Caco-2 (cell line): ENCODE measurements around the gene CACNB2. TPM values are rescaled to one million over a fixed set of nuclear protein-coding genes. Genes with fewer than 3 reads are reported as not detected.

Experiments used
- BruUV-seq: library from RNA; stranded (reverse); fragments of 400-500 nt; replicated peaks from 2 replicates; lab custom pipeline; 2021; lab: Mats Ljungman, UMichigan
- CTCF ChIA-PET: fragments of 300-600 bp; sonication (Branson Sonifier 250); formaldehyde crosslinking; loops from one replicate; lab custom pipeline; 2022; ENCODE audit warnings: antibody characterized with exemption; lab: Charles Lee
- POLR2A ChIA-PET: fragments of 300-600 bp; sonication (Branson Sonifier 250); formaldehyde crosslinking; loops from one replicate; lab custom pipeline; 2022; ENCODE audit warnings: antibody characterized with exemption; lab: Charles Lee
- DNase-seq, 2 experiments: peaks; one replicate each; pipeline versions ENCODE4 v3.0.0 to v3.0.0-alpha.2; 2020 to 2022
- H3K27me3 ChIP-seq: replicated peaks from 2 replicates; pipeline ENCODE4 v1.6.0; 2011; ENCODE audit warnings: low read length; ENCODE audit not compliant: control insufficient read depth, insufficient read depth
- H3K36me3 ChIP-seq: 2 replicates; pipeline ENCODE4 v1.5.1; 2011; ENCODE audit warnings: low read length; ENCODE audit not compliant: control insufficient read depth, insufficient read depth
- H3K4me1 ChIP-seq: fragments of 250-450 bp; sonication (Bioruptor Pico); 2 replicates; pipeline ENCODE4 v1.5.1; 2020; ENCODE audit warnings: mild to moderate bottlenecking
- H3K4me3 ChIP-seq: 2 replicates; pipeline ENCODE4 v1.5.1; 2011; ENCODE audit warnings: low read depth, mild to moderate bottlenecking, control low read depth, low read length
- H3K9me3 ChIP-seq: fragments of 250-450 bp; sonication (Bioruptor Pico); 2 replicates; pipeline ENCODE4 v1.5.1; 2020; ENCODE audit warnings: mild to moderate bottlenecking, moderate library complexity
- H3K27ac Mint-ChIP-seq: one replicate; pipeline ENCODE4 v1.8.0; 2022; ENCODE audit warnings: mixed read lengths; ENCODE audit not compliant: unreplicated experiment
- H3K27me3 Mint-ChIP-seq: one replicate; pipeline ENCODE4 v1.8.0; 2022; ENCODE audit warnings: mixed read lengths; ENCODE audit not compliant: insufficient read depth, unreplicated experiment
- H3K36me3 Mint-ChIP-seq: one replicate; pipeline ENCODE4 v1.8.0; 2022; ENCODE audit warnings: mild to moderate bottlenecking, mixed read lengths; ENCODE audit not compliant: insufficient read depth, unreplicated experiment
- H3K4me1 Mint-ChIP-seq: one replicate; pipeline ENCODE4 v1.8.0; 2022; ENCODE audit warnings: low read depth, mixed read lengths; ENCODE audit not compliant: unreplicated experiment
- H3K4me3 Mint-ChIP-seq: one replicate; pipeline ENCODE4 v1.8.0; 2022; ENCODE audit warnings: mild to moderate bottlenecking, moderate library complexity, mixed read lengths; ENCODE audit not compliant: unreplicated experiment
- H3K9me3 Mint-ChIP-seq: one replicate; pipeline ENCODE4 v1.8.0; 2022; ENCODE audit warnings: mixed read lengths; ENCODE audit not compliant: unreplicated experiment
- CTCF ChIP-seq, 2 experiments: fragments of 200-600 bp in 1 of 2; IDR thresholded peaks; 1 replicate in 1 of 2; 2 replicates in 1 of 2; pipeline versions ENCODE4 v1.5.1 to v1.8.0; 2011 to 2022; ENCODE audit warnings: antibody characterized with exemption in 1 of 2, control low read depth in 1 of 2, inconsistent platforms in 1 of 2, low read depth in 1 of 2, low read length in 1 of 2, mild to moderate bottlenecking in 1 of 2, moderate library complexity in 1 of 2; ENCODE audit not compliant: insufficient read depth in 1 of 2, severe bottlenecking in 1 of 2, unreplicated experiment in 1 of 2
- intact Hi-C: fragments of 100-400 bp; cut with micrococcal nuclease; formaldehyde crosslinking; loops from one replicate; pipeline ENCODE4 v1.10.0; 2022; ENCODE audit not compliant: unreplicated experiment
- total RNA-seq: library from RNA; stranded (reverse); gene quantifications from 2 replicates; pipeline ENCODE4 v1.2.3, GENCODE V29; 2022

The CACNB2 gene
- total RNA-seq, 1 experiment from 2014 or later: 0.98 TPM

GRCh38 chr10:18217577-18217976, 77.4 kb downstream of the CACNB2 start:
- no peak for TF ChIP-seq CTCF (IDR thresholded peaks at IDR 0.05; ENCODE audit: insufficient read depth in 1 of 2, low read depth in 1 of 2, low read length in 1 of 2, severe bottlenecking in 1 of 2, unreplicated experiment in 1 of 2)
- POLR2A ChIA-PET: no interaction called here
- no peaks in the 10 kb centered on the region for H3K9me3 Mint-ChIP-seq
- no peaks in the 10 kb centered on the region for H3K4me1 ChIP-seq
- H3K4me1 Mint-ChIP-seq: no peaks in the 10 kb centered on the region
- no peak for DNase-seq
- BruUV-seq: no TSS peak
- H3K4me3 ChIP-seq: no peak overlapping the region
- CTCF ChIA-PET: no interaction called here
- H3K27me3 Mint-ChIP-seq: no peaks in the 10 kb centered on the region
- intact Hi-C loops: loop anchor here (5.0 kb wide), 2 partner anchors 215 to 480 kb away; no protein-coding TSS in a partner anchor
- no peaks in the 10 kb centered on the region for H3K36me3 ChIP-seq
- H3K36me3 Mint-ChIP-seq: no peaks in the 10 kb centered on the region
- H3K27me3 ChIP-seq: no peaks in the 10 kb centered on the region
- no peaks in the 10 kb centered on the region for H3K9me3 ChIP-seq
- no peak overlapping the region for H3K27ac Mint-ChIP-seq
- H3K4me3 Mint-ChIP-seq: no peak overlapping the region

DNA sequence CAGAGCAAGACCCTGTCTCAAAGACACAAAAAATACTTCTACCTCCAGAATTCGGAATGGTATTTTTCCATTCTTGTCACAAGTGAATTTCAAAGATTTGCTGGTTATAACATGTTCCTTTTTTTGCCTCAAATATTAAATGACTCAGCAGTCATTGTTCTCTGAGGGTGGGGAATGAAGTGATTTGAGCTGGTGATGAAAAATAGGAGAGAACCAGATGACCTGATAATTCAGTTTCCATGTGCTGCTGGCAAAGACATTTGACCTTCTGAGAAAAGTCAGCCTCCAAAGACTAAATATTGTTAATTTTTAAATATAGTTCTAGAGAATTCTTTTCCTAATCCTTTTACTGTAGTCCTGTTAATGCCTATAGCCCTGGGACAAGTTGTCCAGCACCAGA, 78.9 kb downstream of the CACNB2 start:
- Histone ChIP-seq H3K4me1 (no peaks in the 10 kb centered on the region), H3K36me3 (no peaks in the 10 kb centered on the region), H3K9me3 (no peaks in the 10 kb centered on the region), H3K4me3 (no peak overlapping the region), H3K27me3 (no peaks in the 10 kb centered on the region)
- intact Hi-C loops: loop anchor here (5.0 kb wide), 2 partner anchors 217 to 482 kb away; no protein-coding TSS in a partner anchor
- H3K4me1 Mint-ChIP-seq: no peaks in the 10 kb centered on the region
- no peak overlapping the region for H3K27ac Mint-ChIP-seq
- no peaks in the 10 kb centered on the region for H3K36me3 Mint-ChIP-seq
- no peaks in the 10 kb centered on the region for H3K9me3 Mint-ChIP-seq
- no TSS peak for BruUV-seq
- H3K27me3 Mint-ChIP-seq: no peaks in the 10 kb centered on the region
- H3K4me3 Mint-ChIP-seq: no peak overlapping the region
- DNase-seq: no peak
- TF ChIP-seq CTCF (IDR thresholded peaks at IDR 0.05; ENCODE audit: insufficient read depth in 1 of 2, low read depth in 1 of 2, low read length in 1 of 2, severe bottlenecking in 1 of 2, unreplicated experiment in 1 of 2): no peak
- CTCF ChIA-PET: no interaction called here
- POLR2A ChIA-PET: no interaction called here

- Mint-ChIP-seq H3K4me1 (no peaks in the 10 kb centered on the region), H3K27ac (no peak overlapping the region), H3K27me3 (no peaks in the 10 kb centered on the region), H3K9me3 (no peaks in the 10 kb centered on the region), H3K4me3 (no peak overlapping the region), H3K36me3 (no peaks in the 10 kb centered on the region)
- CTCF ChIA-PET: no interaction called here
- Histone ChIP-seq H3K4me1 (no peaks in the 10 kb centered on the region), H3K36me3 (no peaks in the 10 kb centered on the region), H3K4me3 (no peak overlapping the region), H3K27me3 (no peaks in the 10 kb centered on the region), H3K9me3 (no peaks in the 10 kb centered on the region)
- POLR2A ChIA-PET: no interaction called here
- TF ChIP-seq CTCF (IDR thresholded peaks at IDR 0.05; ENCODE audit: insufficient read depth in 1 of 2, low read depth in 1 of 2, low read length in 1 of 2, severe bottlenecking in 1 of 2, unreplicated experiment in 1 of 2): no peak
- intact Hi-C loops: no loop called here
- no TSS peak for BruUV-seq
- DNase-seq: no peak
Observed at GRCh38 chr10:18221123-18221522, 80.9 kb downstream of the CACNB2 start.
